Psoas muscle (tissue), 8 donors: ENCODE measurements around the gene S100B. TPM values are rescaled to one million over a fixed set of nuclear protein-coding genes. Genes with fewer than 3 reads are reported as not detected.

Source experiments
- ATAC-seq, 4 donors: fragments of 200-7000 bp; cut with Tn5 transposase; one replicate each; pipeline ENCODE4 v1.9.1; 2020; ENCODE audit warnings: moderate library complexity in 3 of 4, mild to moderate bottlenecking in 2 of 4
- DNase-seq, 2 donors: peaks; one replicate each; pipeline ENCODE4 v3.0.0-alpha.2; 2020
- H3K27ac ChIP-seq: fragments of 200-600 bp; one replicate; pipeline ENCODE4 v1.8.0; 2022
- H3K27me3 ChIP-seq, 3 donors: fragments of 200-600 bp in 1 of 3; one replicate each; pipeline versions ENCODE4 v1.6.1 to v1.8.0; 2013 to 2022; ENCODE audit warnings: low read length in 2 of 3, mild to moderate bottlenecking in 2 of 3, moderate library complexity in 1 of 3; ENCODE audit not compliant: insufficient read depth in 3 of 3
- H3K36me3 ChIP-seq, 2 donors: fragments of 200-600 bp in 1 of 2; one replicate each; pipeline versions ENCODE4 v1.6.1 to v1.8.0; 2013 to 2022; ENCODE audit warnings: low read depth in 1 of 2, mild to moderate bottlenecking in 1 of 2, moderate library complexity in 1 of 2; ENCODE audit not compliant: insufficient read depth in 1 of 2
- H3K4me1 ChIP-seq: fragments of 200-600 bp; one replicate; pipeline ENCODE4 v1.8.0; 2022
- H3K4me3 ChIP-seq: fragments of 200-600 bp; one replicate; pipeline ENCODE4 v1.8.0; 2022; ENCODE audit warnings: mild to moderate bottlenecking
- H3K9me3 ChIP-seq: fragments of 200-600 bp; one replicate; pipeline ENCODE4 v1.8.0; 2022
- CTCF ChIP-seq: fragments of 200-600 bp; IDR thresholded peaks from one replicate; pipeline ENCODE4 v1.8.0; 2022; ENCODE audit warnings: antibody characterized with exemption
- WGBS, 3 donors: extraction: QIAGEN DNeasy Blood & Tissue Kit; methylation state at CpG; one replicate each; pipeline versions ENCODE4 v1.1.6 to v1.1.7; 2013; 5-methylcytosine and 5-hydroxymethylcytosine counted together
- intact Hi-C, 2 donors: fragments of 100-400 bp; cut with DNase I; formaldehyde crosslinking; loops; one replicate each; pipeline versions ENCODE4 v1.11.0 to v1.14.2; 2022
- polyA plus RNA-seq, 3 donors: library from polyadenylated mRNA; stranded (reverse); fragments of 200-250 nt; gene quantifications; one replicate each; pipeline ENCODE4 v1.2.3, GENCODE V29; 2013
- total RNA-seq, 4 donors: library from RNA; stranded (reverse); fragmentation: NEBNext Ultra II Directional in 2 of 4; extraction: Animal tissue kit (Norgen Biotek cat#: 25700) in 2 of 4; gene quantifications; one replicate each; pipeline versions ENCODE4 v1.2.1 to v1.2.4, GENCODE V29; 2021 to 2023
- donor health status: healthy with polysubstance abuse.
- donor health status: DM: no; HTN: no; CAD: no; lungs with moderate emphysema.
- donor health status: Bipolar disorder and iron deficiency.
- donor health status: healthy.
- donor health status: DM: yes; HTN: yes; CAD: no.
- donor health status: DM: no; HTN: no; CAD: no.
- donor health status: DM: no; HTN: no; CAD: no.
- donor health status: DM: yes; HTN: yes; CAD: no.

S100B gene
- total and polyA plus RNA-seq, 7 donors, result 0.52 to 2.0 (median 1.1) TPM

- intact Hi-C loops, result no loop called here
- H3K27ac ChIP-seq, result no peak overlapping the region
- 71 to 72% (median 71%) methylated on average over 7 of the region's 7 CpGs for WGBS, 3 donors
Measured at GRCh38 chr21:46626536-46626935, 21.7 kb upstream of the S100B start.

DNA sequence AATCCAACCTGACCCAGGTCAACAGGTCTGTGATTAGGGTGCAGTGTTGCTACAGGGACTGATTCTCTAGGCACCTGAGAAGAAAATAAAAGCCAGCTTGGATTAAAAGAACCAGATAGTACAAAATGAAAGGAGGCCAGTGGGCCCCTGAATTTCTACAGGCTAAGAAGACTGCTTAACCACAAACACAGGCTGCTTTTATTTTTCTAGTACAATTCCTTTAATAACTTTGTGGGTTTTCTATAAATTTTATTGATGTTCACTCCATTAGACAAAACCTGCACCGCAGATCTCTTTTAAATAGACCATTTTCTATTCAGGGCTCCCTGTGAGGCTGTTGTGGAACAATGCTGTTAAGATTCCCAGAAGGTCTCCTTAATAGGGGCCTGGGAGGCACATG lies 20.9 kb upstream of the S100B start:
- ATAC-seq (no peak), DNase-seq (no peak)
- Histone ChIP-seq H3K4me1 (no peaks in the 10 kb centered on the region), H3K9me3 (peaks cover 8% of the 10 kb centered on the region), H3K27ac (no peak overlapping the region), H3K4me3 (no peak overlapping the region), H3K27me3 (peaks cover 0 to 10% (median 10%) of the 10 kb centered on the region in 3 donors), H3K36me3 (no peaks in the 10 kb centered on the region)
- 91 to 94% (median 92%) methylated on average over 1 of the region's 1 CpG for WGBS, 3 donors
- no peak for TF ChIP-seq CTCF
- intact Hi-C loops, result no loop called here

More at GRCh38 chr21:46626536-46626935, 21.7 kb upstream of the S100B start:
- peaks cover 8% of the 10 kb centered on the region for H3K9me3 ChIP-seq
- no peak overlapping the region for H3K4me3 ChIP-seq
- H3K36me3 ChIP-seq, result no peaks in the 10 kb centered on the region
- TF ChIP-seq CTCF, result no peak
- H3K4me1 ChIP-seq, result no peaks in the 10 kb centered on the region
- DNase-seq, result no peak
- H3K27me3 ChIP-seq, result peaks cover 0 to 18% (median 10%) of the 10 kb centered on the region in 3 donors
- ATAC-seq, result no peak

DNA sequence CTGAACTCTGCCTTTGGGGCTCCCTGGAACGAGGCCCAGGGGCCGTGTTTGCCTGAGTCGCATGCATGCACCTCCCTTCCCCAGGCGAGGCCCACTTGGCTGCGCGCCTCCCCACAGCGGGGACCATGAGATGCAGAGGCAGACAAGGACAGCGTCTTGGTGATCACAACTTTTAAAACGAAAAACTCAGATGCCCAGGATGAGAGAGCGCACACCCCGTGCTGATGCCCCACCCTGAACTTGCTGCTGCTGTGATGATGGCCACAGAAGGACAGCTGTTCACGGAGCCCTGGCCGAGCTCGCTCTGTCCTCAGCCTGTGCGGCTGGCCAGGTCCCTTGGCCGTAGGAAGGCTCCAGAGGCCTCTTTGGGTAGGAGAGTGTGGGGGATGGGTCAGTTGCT lies 19.2 kb upstream of the S100B start:
- peaks cover 8% of the 10 kb centered on the region for H3K9me3 ChIP-seq
- ATAC-seq, result no peak
- intact Hi-C loops, result no loop called here
- H3K27me3 ChIP-seq, result peaks cover 0 to 14% (median 10%) of the 10 kb centered on the region in 3 donors
- H3K27ac ChIP-seq, result no peak overlapping the region
- TF ChIP-seq CTCF, result no peak
- WGBS, 3 donors, result 41 to 44% (median 42%) methylated on average over 16 of the region's 16 CpGs
- H3K4me1 ChIP-seq, result no peaks in the 10 kb centered on the region
- no peak for DNase-seq
- H3K4me3 ChIP-seq, result no peak overlapping the region
- H3K36me3 ChIP-seq, result no peaks in the 10 kb centered on the region

GRCh38 chr21:46622226-46622625 lies 17.3 kb upstream of the S100B start:
- peaks cover 0 to 11% (median 9%) of the 10 kb centered on the region in 3 donors for H3K27me3 ChIP-seq
- no peak overlapping the region for H3K27ac ChIP-seq
- H3K4me1 ChIP-seq, result no peaks in the 10 kb centered on the region
- WGBS, 3 donors, result 49 to 66% (median 50%) methylated on average over 4 of the region's 4 CpGs
- no peak overlapping the region for H3K4me3 ChIP-seq
- peak in 1 of 4 donors; percentile 37 for ATAC-seq
- no peaks in the 10 kb centered on the region for H3K36me3 ChIP-seq
- peaks cover 8% of the 10 kb centered on the region for H3K9me3 ChIP-seq
- no peak for TF ChIP-seq CTCF
- DNase-seq, result peak in 1 of 2 donors; percentile 62
- intact Hi-C loops, result no loop called here
